IPS-NIHi11 (cell line): ENCODE results near the gene OSGEPL1.
"Not testable (repeated sequence)": the region's sequence is repeated elsewhere in the genome, so short reads cannot be mapped to it uniquely, and the experiment has no call there.

Source experiments
- DNase-seq: peaks from one replicate; pipeline ENCODE4 v3.0.0; 2012; ENCODE audit warnings: mixed read lengths, low spot score

OSGEPL1 gene

GRCh38 chr2:189751080-189751658 lies 11.4 kb downstream of the OSGEPL1 start:
- DNase-seq, result peak; percentile 54

GRCh38 chr2:189729430-189729829 lies 33.2 kb downstream of the OSGEPL1 start:
- DNase-seq, result no peak

GRCh38 chr2:189726849-189727248 lies 35.7 kb downstream of the OSGEPL1 start:
- no peak for DNase-seq

- DNase-seq, result no peak
Observed at GRCh38 chr2:189726271-189726670, 36.3 kb downstream of the OSGEPL1 start.

- DNase-seq, result no peak
Observed at GRCh38 chr2:189723192-189723591, 39.4 kb downstream of the OSGEPL1 start.

- DNase-seq, result no peak
Observed at GRCh38 chr2:189719571-189719970, 43.0 kb downstream of the OSGEPL1 start.

- not testable (repeated sequence) for DNase-seq
Observed at GRCh38 chr2:189717593-189717992, 45.0 kb downstream of the OSGEPL1 start.

GRCh38 chr2:189709501-189710221 lies 52.9 kb downstream of the OSGEPL1 start:
- DNase-seq, result peak; percentile 34

- peak; percentile 12 for DNase-seq
Observed at GRCh38 chr2:189702071-189702470, 60.5 kb downstream of the OSGEPL1 start.

GRCh38 chr2:189700681-189701080 lies 61.9 kb downstream of the OSGEPL1 start:
- no peak for DNase-seq

GRCh38 chr2:189698020-189698887 lies 64.3 kb downstream of the OSGEPL1 start:
- DNase-seq, result peak; percentile 69
